OCI-LY7 (cell line): Measurements from ENCODE around the gene SLC16A9. TPM values are rescaled to one million over a fixed set of nuclear protein-coding genes. Genes with fewer than 3 reads are reported as not detected.

ENCODE experiments used
- BruUV-seq: library from RNA; stranded (reverse); fragments of 400-500 nt; replicated peaks from 2 replicates; lab custom pipeline; 2021; lab: Mats Ljungman, UMichigan
- CTCF ChIA-PET: fragments of 300-600 bp; sonication (Branson Sonifier 250); formaldehyde crosslinking; loops from one replicate; lab custom pipeline; 2022; ENCODE audit warnings: antibody characterized with exemption; ENCODE audit not compliant: unreplicated experiment; lab: Charles Lee
- POLR2A ChIA-PET: fragments of 300-600 bp; sonication (Branson Sonifier 250); formaldehyde crosslinking; loops from one replicate; lab custom pipeline; 2022; ENCODE audit warnings: antibody characterized with exemption; lab: Charles Lee
- DNase-seq: peaks from one replicate; pipeline ENCODE4 v3.0.0-alpha.2; 2015; ENCODE audit warnings: low spot score
- H2AFZ ChIP-seq: fragments of 200-600 bp; sonication (generic), shearing (Covaris generic); 2 replicates; pipeline ENCODE4 v1.6.1; 2014; ENCODE audit warnings: mild to moderate bottlenecking, antibody characterized with exemption, low read length, moderate library complexity
- H3K27ac ChIP-seq: fragments of 200-600 bp; sonication (generic); 2 replicates; pipeline ENCODE4 v1.5.1; 2014; ENCODE audit warnings: mixed run types, low read depth, mild to moderate bottlenecking, moderate library complexity, low read length, inconsistent platforms; ENCODE audit not compliant: poor library complexity, severe bottlenecking
- H3K36me3 ChIP-seq: fragments of 200-600 bp; sonication (generic); 2 replicates; pipeline ENCODE4 v1.6.1; 2014; ENCODE audit warnings: mild to moderate bottlenecking, antibody characterized with exemption, low read length, moderate library complexity, mixed read lengths; ENCODE audit not compliant: insufficient read depth
- H3K4me1 ChIP-seq: fragments of 200-600 bp; sonication (generic); 2 replicates; pipeline ENCODE4 v1.5.1; 2014; ENCODE audit warnings: mild to moderate bottlenecking, low read length; ENCODE audit not compliant: insufficient read depth, poor library complexity, severe bottlenecking
- H3K4me2 ChIP-seq: fragments of 200-600 bp; sonication (generic); 2 replicates; pipeline ENCODE4 v1.6.1; 2014; ENCODE audit warnings: mild to moderate bottlenecking, low read length
- H3K4me3 ChIP-seq: fragments of 200-600 bp; sonication (generic); 2 replicates; pipeline ENCODE4 v1.5.1; 2014; ENCODE audit warnings: mild to moderate bottlenecking, low read depth, low read length; ENCODE audit not compliant: poor library complexity, severe bottlenecking
- H3K79me2 ChIP-seq: fragments of 200-600 bp; sonication (generic); 2 replicates; pipeline ENCODE4 v1.6.1; 2016; ENCODE audit warnings: low read depth, mild to moderate bottlenecking, low read length, moderate library complexity, mixed read lengths; ENCODE audit not compliant: insufficient read depth
- H3K9me2 ChIP-seq: fragments of 200-600 bp; sonication (generic); 2 replicates; pipeline ENCODE4 v1.6.1; 2016; ENCODE audit warnings: mild to moderate bottlenecking, low read length, mixed read lengths; ENCODE audit not compliant: insufficient read depth
- H3K9me3 ChIP-seq: fragments of 200-600 bp; sonication (generic); 2 replicates; pipeline ENCODE4 v1.6.1; 2014; ENCODE audit warnings: mild to moderate bottlenecking, mixed run types, low read length, mixed read lengths
- H4K20me1 ChIP-seq: fragments of 200-600 bp; sonication (generic); 2 replicates; pipeline ENCODE4 v1.6.1; 2014; ENCODE audit warnings: mild to moderate bottlenecking, antibody characterized with exemption, low read length, moderate library complexity, mixed read lengths; ENCODE audit not compliant: insufficient read depth
- EZH2phosphoT487 ChIP-seq: fragments of 200-600 bp; sonication (generic); IDR thresholded peaks from 2 replicates; pipeline ENCODE4 v1.6.1; 2018; ENCODE audit warnings: low read depth, borderline replicate concordance, mild to moderate bottlenecking, mixed run types, antibody characterized with exemption, low read length, moderate library complexity, mixed read lengths
- intact Hi-C: fragments of 100-400 bp; cut with micrococcal nuclease; formaldehyde crosslinking; loops from one replicate; pipeline ENCODE4 v1.10.0; 2022; ENCODE audit not compliant: unreplicated experiment
- total RNA-seq, 2 experiments: library from RNA; depleted of rRNA in 1 of 2; stranded (reverse); fragments of >200 nt in 1 of 2; shearing (Covaris generic) in 1 of 2; gene quantifications; 2 replicates each; pipeline ENCODE4 v1.2.3, GENCODE V29; 2014 to 2022
- TF ChIP-seq, protein P1 (sequence below): fragments of 200-600 bp; sonication (generic); conservative IDR thresholded peaks from 2 replicates; pipeline ENCODE4 v1.5.1; 2014; ENCODE audit warnings: mild to moderate bottlenecking, antibody characterized with exemption, low read length, moderate library complexity, mixed read lengths

SLC16A9 gene
- total RNA-seq, 2 experiments from 2014 or later = not detected

DNA sequence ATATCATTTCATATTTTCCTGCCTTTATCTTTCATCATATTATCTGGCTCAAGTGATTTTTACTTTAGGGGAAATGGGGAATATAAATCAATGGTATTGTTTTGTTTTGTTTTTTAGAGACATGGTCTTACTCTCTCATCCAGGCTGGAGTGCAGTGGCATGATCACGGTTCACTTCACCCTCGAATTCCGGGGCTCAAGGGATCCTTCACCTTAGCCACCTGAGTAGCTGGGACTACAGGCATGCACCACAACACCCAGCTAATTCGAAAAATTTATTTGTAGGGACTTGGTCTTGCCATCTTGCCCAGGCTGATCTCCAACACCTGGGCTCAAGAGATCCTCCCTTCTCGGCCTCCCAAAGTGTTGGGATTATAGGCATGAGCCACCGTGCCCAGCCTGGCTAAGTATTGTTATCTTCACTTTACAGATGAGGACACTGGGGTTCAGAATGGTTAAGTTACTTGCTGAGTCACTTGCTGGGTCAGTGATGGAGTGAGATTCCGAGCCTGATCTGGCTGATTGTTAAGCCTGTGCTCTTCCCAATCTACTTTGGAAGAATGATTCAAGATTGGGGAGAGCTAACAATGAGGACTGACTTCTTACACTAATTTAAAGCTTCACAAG, 3.7 kb upstream of the SLC16A9 start:
- H3K36me3 ChIP-seq = no peaks in the 10 kb centered on the region
- intact Hi-C loops = no loop called here
- H3K79me2 ChIP-seq = no peaks in the 10 kb centered on the region
- H3K4me3 ChIP-seq = no peak overlapping the region
- H3K9me2 ChIP-seq = no peaks in the 10 kb centered on the region
- no peak for DNase-seq
- ChIA-PET CTCF (no interaction called here), POLR2A (no interaction called here)
- no peaks in the 10 kb centered on the region for H4K20me1 ChIP-seq
- TF ChIP-seq, protein P1, sequence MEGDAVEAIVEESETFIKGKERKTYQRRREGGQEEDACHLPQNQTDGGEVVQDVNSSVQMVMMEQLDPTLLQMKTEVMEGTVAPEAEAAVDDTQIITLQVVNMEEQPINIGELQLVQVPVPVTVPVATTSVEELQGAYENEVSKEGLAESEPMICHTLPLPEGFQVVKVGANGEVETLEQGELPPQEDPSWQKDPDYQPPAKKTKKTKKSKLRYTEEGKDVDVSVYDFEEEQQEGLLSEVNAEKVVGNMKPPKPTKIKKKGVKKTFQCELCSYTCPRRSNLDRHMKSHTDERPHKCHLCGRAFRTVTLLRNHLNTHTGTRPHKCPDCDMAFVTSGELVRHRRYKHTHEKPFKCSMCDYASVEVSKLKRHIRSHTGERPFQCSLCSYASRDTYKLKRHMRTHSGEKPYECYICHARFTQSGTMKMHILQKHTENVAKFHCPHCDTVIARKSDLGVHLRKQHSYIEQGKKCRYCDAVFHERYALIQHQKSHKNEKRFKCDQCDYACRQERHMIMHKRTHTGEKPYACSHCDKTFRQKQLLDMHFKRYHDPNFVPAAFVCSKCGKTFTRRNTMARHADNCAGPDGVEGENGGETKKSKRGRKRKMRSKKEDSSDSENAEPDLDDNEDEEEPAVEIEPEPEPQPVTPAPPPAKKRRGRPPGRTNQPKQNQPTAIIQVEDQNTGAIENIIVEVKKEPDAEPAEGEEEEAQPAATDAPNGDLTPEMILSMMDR = no peak
- TF ChIP-seq EZH2phosphoT487 = no peak
- H3K27ac ChIP-seq = no peak overlapping the region
- H2AFZ ChIP-seq = no peak overlapping the region
- H3K9me3 ChIP-seq = no peaks in the 10 kb centered on the region
- no peaks in the 10 kb centered on the region for H3K4me1 ChIP-seq
- BruUV-seq = no TSS peak
- no peak overlapping the region for H3K4me2 ChIP-seq

DNA sequence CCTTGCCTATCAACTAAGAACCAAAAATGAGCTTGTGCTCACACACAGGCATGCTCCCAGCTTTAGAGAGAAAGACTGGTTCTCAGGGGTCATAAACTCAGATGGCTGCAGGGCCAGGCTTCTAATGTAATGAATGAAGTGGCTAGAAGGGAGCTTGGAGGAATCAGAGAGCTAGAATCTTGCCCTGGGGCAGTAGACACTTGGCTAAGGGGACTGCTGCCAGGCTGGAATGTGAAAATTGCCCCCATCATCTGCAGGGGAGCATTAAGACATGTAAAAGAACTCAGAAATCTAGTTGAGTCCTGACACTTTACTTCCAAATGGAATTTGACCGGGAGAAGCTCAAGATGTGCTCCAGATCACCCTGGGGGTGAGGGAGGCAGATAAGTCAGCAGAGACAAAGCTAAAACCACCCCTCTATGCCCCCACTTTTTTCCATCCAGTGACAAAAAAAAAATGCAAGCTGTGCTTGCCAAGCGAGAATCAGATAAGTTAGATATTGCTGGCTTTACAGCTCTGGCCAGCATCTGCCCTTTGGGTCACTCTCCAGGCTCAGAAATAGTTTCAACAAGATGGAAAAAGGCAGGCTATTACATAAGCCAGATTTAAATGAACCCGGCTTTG, 2.3 kb upstream of the SLC16A9 start:
- Histone ChIP-seq H3K36me3 (no peaks in the 10 kb centered on the region), H3K4me2 (no peak overlapping the region), H3K4me1 (no peaks in the 10 kb centered on the region), H2AFZ (no peak overlapping the region), H3K79me2 (no peaks in the 10 kb centered on the region), H3K27ac (no peak overlapping the region), H3K4me3 (no peak overlapping the region), H3K9me3 (no peaks in the 10 kb centered on the region), H4K20me1 (no peaks in the 10 kb centered on the region), H3K9me2 (no peaks in the 10 kb centered on the region)
- DNase-seq = no peak
- no peak for TF ChIP-seq EZH2phosphoT487
- TF ChIP-seq, protein P1 = no peak
- ChIA-PET POLR2A (interaction anchor here (0.6 kb wide), 1 partner anchor 382 kb away, joined by 7 read pairs; no protein-coding TSS in a partner anchor), CTCF (no interaction called here)
- no TSS peak for BruUV-seq
- intact Hi-C loops = no loop called here

DNA sequence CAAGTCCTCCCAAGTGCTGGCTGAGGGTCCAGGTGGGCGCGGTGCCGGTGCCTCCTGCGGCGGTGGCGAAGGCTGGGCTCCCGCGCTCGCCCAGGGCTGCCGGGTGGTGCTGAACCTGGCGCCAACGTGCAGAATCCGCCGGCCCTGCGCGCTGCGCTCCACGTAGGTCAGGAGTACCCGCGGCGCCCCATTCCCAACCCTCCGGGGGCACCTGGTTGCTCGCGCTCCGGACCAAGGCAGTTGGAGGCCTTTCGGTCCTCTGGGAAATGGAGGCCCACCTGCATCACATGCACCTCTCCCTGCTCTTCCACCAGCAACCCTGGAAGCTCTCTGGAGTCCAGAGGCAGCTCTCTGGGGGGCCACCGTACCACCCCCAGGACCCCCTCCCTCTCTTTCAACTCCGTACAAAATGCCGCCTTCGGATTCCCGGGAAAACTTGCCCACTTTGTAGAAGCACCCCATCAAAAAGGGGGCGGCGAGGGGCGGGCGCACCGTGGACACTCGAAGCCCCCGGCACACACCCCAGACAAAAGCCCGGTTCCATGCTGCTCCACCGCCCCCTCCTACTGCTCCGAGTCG, 745 bp downstream of the SLC16A9 start:
- DNase-seq = no peak
- no peak overlapping the region for H3K27ac ChIP-seq
- no peaks in the 10 kb centered on the region for H3K9me2 ChIP-seq
- ChIA-PET POLR2A (no interaction called here), CTCF (no interaction called here)
- no peak overlapping the region for H2AFZ ChIP-seq
- H3K36me3 ChIP-seq = no peaks in the 10 kb centered on the region
- no peak for TF ChIP-seq EZH2phosphoT487
- BruUV-seq = no TSS peak
- no peak overlapping the region for H3K4me2 ChIP-seq
- H3K4me3 ChIP-seq = no peak overlapping the region
- intact Hi-C loops = no loop called here
- H3K79me2 ChIP-seq = no peaks in the 10 kb centered on the region
- no peaks in the 10 kb centered on the region for H3K4me1 ChIP-seq
- H3K9me3 ChIP-seq = no peaks in the 10 kb centered on the region
- H4K20me1 ChIP-seq = no peaks in the 10 kb centered on the region
